Fibroblast of skin of left quadriceps (primary cell): ENCODE measurements around the gene TGIF1.

Experiments used
- DNase-seq, 2 experiments: peaks; one replicate each; pipeline ENCODE4 v3.0.0-alpha.2; 2013; ENCODE audit warnings: low read depth in 2 of 2

Gene TGIF1

DNA sequence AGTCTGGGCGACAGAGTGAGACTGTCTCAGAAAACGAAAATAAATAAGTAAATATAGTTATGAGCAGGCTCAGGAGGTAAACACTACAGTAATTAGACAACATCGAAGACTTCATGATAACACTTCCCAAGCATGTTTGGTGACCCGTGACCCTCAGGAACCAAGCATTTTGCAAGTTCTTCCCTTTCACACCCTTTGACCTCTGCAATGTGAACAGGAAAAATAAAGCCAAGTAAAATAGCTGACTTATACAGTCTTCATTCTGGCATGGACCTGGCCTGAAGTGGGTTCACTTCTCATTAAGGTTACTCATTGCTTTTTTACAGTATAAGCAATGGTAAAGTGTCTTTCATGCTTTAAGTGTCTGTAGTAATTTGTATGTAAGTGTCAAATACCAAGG lies 15.3 kb upstream of the TGIF1 start:
- DNase-seq, result no peak

DNA sequence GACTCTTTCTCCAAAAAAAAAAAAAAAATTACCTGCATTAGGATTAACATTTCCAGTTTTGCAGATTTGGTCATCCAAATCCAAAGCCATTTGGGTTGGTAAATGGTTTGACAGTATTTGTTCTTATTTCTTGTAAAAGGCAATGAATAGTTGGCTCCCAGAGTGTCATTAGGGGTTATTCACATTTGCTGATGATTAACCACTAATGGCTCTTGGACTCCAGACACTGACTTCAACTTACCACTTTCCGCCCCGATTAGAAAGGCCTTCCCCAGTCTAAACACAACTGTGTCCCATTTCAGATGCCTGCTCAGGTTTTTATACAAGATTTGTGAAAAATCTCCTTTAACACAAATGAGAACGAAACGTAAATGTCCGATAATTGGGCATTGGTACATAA lies 9.6 kb upstream of the TGIF1 start:
- DNase-seq, result no peak

DNA sequence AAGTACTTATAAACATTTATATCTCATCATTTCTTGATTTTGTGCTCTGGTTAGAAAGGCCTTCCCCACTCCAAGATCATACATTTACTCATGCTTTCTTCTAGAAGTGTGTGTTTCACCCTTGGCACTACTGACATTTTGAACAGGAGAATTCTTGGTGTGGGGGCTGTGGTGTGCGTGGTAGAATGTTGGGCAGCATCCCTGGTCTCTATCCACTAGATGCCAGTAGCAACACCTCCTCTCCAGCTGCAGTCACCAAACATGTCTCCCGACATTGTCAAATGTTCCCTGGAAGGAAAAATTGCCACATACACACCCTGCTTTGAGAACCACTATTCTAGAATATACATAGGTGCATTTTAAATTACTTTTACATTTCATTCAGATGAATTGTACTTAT lies 8.7 kb upstream of the TGIF1 start:
- DNase-seq, result no peak

DNA sequence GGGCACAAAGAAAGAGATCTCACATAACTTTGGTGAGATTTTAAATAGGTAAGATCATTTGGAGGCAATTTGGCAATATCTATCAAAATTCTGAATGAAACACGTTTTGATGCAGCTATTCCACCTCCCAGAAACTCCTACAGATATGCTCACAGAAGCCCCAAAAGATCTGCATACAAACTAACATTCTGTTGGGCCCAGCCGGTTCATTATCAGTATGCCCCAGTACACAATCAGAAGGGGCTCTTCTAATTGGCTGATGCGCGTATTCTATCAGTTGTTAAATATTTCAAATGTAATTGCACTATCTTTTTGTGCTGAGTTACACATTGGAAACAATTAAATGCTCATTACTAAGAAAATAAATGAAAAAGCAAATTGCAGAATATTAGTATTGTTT lies 7.1 kb upstream of the TGIF1 start:
- no peak for DNase-seq

DNA sequence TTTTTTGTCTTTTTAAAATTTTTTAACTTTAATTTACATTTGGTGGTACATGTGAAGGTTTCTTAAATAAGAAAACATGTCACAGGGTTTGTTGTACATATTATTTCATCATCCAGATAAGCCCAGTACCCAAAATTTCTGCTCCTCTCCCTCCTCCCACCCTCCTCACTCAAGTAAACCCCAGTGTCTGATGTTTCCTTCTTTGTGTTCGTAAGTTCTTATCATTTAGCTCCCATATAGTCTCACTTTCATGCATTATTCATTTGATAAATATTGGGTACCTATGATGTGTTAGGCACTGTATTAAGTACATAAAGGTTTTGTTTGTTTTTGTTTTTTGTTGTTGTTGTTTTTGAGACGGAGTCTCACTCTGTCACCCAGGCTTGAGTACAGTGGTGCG lies 5.7 kb upstream of the TGIF1 start:
- no peak for DNase-seq

DNA sequence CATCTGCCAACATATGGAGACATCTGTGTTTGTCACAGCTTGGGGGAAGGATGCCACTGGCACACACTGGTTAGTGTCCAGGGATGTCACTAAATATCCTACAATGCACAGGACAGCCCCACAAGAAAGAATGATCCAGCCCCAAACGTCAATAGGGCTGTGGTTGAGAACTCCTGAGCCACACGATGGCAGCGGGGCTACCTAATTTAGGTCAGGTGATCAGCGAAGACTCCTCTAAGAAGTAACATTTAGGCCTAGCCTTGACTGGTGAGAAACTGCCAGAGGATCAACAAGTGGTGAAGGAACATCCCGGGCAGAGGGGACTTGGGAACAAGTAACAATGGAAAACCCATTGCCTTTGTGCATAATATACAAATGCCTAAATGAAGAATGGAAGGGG lies 5.0 kb upstream of the TGIF1 start:
- DNase-seq, result no peak

DNA sequence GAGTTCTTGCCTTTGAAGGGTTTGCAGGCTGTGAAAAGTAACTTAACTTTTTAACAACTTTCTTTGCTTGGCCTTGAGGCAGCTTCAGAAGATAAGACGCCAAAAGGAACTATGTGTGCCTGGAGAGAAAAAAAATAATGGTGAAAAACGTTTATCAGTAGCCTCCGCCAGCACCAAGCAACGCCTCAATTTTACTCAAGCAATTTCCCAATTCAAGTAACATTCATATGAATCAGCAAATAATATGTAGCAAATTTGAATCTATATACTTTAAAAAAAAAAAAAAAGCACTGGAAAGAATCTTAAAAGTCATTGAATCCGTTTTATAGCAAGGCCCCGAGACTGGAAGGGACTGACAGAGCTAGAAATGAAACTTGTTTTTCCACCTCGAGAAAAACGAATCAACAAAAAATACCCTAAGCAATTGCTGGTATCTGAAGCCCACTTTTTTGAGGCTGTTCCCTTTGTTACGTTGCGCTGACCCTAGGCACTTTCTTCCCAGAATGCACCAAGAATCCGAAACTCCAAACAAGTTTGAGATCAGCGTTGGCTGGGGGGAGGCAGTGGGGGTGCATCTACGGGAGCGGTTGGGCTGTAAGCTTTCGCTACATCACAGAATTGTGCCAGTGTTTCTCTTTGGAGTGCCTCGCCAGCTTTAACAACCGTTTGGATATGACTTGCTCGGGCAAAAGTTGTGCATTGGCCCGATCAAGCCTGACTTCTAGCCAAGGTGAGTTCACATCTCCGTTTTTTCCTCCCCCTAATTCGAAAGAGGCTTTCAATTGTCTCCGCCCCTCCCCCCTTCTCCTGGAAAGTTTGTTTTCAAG lies 2.7 kb upstream of the TGIF1 start:
- DNase-seq, result peak; percentile 38 to 40

DNA sequence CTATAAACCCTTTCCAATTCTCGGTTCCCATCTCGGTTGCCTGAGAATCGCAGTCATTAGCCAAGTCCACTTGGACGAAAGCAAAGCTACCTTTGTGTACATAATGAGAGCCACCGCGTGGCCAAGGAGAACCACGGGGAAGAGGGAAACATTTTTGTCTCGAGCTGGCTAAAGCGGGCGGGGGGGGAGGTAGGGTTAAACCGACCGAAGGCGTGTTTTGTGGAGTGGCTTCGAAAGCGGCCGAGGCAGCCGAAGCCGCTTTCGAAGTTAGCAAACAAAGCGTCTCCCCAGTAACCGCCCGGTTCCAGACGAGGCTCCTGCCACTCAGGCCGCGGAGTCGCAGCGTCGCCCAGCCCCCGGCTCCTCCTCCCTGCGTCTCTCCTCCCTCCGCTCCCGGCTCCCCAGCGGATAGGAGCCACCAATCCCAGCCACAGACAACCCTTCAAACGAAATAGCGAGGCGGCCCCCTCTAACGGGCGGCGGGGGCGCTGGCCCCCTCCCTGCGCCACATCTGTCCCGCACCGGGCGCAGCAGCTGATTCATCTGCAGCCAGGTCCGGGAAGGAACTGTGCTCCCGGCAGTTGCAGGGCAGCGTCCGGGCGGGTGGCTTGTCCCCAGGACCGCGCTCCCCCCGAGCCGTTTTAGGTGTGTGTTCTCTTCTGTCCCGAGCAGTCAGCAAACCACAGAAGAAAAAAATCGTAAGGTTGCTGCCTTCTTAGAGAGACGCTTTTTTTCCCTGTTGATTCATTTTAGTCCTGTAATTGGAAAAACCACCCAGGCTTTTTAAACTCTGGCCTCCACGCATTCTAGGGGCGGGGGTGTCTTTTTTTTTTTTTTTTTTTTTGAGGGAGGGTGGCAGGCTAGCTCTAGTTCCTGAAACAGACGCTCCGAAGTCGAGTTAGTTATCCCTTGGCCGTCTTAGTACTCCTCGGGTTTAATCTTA lies 1.8 kb upstream of the TGIF1 start:
- DNase-seq, result peak; percentile 93 to 94

DNA sequence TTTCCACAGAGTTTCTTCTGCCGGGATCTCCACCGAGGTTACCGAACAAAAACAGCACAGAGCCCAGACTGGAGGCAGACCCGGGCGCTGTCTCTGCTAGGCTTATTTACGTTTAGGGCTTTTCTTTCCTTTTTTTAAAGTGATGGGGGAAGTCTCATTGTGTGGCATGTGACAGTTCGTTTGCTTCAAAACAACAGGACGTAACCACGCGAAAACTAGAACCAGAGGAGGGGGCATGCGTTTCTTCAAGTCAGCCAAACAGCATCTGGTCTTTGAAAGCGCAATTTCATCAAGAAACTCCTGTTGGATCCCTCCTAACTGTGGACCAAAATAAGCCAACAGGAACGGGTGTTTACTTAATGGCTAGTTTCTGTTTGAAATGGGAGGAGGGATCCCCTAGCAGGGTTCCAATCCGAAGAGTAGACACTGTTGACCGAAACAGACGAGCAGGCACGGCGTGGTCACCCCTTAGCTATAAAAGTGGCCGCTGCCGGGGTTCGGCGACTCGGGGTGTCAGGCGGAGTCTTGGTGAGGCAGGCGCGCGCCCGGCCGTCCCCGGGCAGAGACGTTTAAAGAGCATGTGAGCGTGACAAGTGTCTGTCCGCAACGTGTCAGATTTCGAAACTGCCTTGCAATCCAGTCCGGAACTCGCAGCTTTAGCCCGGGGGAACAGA lies 997 bp upstream of the TGIF1 start:
- DNase-seq, result peak; percentile 51 to 75

DNA sequence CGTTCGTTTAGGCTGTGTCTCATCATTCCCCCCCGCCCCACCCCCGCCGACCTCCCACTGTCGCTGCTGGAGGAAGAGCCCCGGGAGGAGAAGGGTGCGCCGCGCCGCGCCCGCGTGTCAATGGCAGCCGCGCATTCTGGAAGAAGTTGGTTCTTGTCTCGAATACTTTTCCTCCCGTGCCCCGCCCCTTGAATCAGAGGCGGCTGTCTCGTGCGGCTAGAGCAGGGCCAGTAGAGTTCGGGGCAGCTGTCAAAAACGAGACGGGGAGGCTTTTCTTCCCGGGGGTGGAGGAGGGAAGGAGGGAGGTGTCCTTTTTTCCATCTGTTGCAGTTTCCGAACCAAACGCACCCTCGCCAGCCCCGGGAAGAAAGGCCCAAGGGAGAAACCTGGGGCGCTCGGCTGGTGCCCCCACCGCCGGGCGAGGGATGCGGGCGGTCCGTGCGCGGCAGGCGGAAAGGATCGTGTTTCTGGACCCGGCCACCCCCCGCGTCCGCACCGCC lies 410 bp upstream of the TGIF1 start:
- DNase-seq, result peak; percentile 68 to 77

DNA sequence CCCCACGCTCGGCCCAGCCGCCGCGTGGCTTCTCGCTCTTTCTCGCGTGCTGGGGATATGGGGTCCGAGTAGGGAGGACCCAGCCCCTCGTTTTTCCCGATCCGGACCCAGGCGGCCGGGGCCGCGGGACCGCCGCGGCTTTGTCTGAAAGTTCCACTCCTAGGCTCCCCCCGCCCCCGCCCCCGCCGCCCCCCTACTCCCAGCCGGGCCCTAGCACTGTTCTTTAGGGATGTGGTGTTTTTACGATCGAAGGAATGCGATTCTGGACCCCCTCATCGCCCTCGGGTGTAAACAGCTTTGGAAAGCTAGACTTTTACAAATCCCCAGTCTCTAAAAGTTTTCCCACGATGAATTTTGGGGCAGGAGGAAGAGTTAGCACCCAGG lies 819 bp downstream of the TGIF1 start:
- DNase-seq, result no peak

DNA sequence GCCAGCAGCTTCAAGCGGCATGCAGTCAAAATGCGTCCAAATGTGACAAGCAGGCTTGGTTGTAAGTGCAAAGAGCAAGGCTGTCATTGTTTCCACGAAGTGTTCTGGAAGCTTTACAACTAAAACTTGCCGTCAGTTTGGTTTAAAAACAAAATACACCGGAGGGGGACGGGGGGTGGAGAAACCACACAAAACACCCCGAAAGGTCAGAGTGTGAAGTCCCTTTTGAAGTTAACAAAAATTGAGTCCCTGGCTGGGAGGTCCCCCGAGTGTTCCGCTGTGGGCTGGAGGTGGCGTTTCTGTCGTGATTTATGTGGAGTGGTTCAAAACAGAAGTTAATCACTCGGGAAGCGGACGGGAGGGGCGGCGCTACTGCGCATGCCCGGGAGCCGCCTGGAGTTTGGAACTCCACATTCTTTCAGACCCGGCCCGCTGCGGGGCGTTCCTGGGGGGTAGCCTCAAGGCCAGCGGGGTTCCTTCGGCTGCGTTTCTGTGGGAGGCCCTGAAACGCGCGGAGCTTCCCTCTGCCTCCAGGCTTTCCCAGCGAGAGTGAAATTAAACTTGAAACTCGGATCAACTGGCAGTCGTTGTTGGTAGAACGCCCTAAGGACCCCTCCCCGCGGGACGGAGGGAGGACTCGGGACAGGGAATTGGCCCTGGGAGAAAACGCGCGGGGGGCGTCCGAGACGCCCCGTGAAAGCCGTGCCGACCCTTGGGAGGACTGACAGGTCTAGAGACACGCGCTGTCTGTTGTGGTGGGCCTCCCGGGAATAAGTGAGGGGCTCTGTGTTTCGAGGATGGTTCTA lies 1.4 kb downstream of the TGIF1 start:
- DNase-seq, result peak; percentile 89 to 91

DNA sequence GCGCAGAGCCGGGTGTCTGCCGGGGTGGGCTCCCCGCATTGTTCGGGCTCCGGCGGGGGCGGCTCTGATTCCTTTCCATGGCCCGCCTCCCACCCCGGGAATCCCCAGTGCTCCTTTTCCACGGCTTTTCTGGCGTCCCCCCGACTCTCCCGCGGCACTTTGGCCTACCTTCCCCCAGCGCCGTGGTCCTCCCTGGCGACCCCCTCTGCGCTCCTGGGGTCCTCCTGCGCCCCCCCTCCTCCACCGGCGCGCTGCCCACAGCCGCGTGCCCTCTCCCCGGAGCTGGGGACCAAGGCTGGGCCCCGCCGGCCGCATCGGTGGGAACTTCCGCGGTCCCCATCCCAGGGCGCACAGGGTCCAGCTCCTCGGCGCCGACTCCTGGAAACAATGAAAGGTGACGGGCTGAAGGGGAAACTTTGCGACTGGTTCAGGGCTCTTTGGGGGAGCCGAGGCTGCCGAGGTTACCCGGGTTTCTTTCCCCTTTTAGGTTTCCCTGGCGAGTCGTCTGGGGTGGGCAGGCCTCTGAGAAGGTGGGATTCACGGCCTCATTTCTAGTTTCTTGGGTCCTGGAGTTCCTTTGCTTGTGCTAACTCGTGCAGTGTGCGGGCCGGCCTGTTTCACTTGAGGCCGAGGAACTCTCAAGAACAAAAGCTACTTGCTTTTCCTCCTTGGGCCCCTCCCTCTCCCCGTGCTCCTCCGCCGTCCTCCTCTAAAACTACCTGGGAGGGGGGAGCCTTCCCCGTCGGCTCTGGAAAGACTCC lies 2.2 kb downstream of the TGIF1 start:
- DNase-seq, result peak in 1 of 2 experiments; percentile 21

DNA sequence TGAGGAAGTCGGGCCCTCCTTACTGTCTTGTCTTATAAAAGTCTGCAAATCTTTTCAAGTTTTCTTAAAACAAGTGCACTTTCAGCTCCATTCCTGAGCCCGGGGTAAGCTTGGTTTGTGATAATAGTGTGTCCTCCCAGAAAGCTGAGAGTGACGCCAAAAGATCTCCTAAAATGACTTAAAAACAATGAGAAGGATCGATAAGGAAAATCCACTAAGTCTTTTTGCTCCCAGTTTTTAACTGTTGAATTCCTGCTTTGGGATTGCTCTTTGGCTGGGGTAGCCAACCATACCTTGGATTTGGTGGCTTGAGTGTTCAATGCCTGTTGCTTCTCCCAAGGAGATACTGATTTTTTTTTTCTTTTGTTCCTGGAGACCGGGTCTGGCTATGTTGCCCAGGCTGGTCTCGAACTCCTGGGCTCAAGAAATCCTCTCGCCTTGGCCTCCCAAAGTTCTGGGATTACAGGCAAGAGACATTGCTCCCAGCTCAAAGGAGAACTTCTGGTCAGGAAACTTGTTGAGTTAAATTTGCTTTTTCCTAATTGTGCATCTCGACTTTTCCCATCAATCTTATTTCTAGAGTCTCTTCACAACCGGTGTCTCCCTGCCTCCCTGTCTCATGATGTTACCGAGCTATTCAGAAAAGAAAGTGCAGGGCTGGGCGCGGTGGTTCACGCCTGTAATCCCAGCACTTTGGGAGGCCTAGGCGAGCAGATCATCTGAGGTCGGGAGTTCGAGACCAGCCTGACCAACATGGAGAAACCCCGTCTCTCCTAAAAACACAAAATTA lies 3.0 kb downstream of the TGIF1 start:
- DNase-seq, result no peak

DNA sequence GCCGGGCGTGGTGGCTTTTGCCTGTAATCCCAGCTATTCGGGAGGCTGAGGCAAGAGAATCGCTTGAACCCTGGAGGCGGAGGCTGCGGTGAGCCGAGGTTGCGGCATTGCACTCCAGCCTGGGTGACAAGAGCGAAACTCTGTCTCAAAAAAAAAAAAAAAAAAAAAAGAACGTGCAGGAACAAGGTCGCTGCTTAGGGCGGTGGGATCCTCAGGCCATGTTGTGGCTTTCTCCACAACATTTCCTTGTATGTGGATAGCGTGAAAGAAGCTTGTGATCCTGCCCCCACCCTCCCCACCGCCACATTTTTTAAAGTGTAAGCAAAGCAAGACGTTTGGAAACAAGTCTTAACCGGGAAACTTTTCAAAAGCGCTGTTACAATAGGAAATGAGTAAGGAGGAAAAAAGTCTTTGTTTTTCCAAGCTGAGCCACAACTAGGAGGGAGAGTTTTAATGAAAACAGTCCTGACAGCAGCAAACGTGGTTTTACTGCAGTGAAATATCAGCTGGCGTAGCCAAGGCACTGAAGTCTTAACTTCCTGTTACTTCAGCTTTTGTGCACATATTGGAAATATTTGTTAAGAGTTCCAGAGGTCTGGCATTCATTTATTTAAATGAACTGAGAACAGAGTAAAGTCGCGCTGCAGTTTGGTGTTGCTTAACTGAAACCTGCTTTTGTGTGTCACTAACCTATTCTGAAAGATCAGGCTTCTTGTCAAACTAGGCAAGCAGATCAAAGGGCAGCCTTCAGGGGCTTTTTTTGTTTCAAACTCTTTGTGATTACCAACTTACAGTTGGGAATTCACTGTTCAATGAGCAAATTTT lies 3.8 kb downstream of the TGIF1 start:
- peak; percentile 98 for DNase-seq

DNA sequence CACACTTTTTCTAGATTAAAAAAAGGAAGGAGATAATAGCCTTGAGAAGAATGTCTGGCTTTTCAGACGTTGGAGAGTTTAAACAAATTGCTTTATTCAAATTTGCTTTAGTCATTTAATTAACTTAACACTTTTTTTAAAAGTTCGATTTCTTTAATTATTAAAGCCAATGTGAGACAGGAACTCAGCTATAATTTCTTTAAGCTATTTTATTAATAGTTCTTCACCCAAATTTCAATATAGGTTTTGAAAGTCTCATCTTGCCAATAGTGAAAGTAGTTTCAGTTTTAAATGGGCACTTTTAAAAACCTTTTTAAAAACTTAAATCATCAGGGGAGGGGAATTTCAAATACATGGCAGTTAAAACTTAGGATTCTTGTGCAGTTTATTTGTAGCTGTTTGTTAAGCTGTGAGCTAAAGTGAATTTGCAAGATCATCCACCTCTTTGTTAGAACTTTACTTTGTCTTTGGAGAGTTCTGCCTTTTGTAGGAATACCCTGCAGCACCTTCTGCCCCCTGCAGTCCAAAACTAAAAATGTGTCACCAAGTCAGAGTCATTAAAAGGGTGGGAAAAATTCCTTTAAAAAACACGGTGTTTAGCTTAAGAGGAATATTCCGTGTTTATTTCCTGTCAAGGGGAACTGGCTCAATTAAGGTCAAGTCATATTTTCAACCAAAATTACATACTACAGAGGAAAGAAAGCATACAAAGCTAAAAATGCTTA lies 4.6 kb downstream of the TGIF1 start:
- peak in 1 of 2 experiments; percentile 27 for DNase-seq

DNA sequence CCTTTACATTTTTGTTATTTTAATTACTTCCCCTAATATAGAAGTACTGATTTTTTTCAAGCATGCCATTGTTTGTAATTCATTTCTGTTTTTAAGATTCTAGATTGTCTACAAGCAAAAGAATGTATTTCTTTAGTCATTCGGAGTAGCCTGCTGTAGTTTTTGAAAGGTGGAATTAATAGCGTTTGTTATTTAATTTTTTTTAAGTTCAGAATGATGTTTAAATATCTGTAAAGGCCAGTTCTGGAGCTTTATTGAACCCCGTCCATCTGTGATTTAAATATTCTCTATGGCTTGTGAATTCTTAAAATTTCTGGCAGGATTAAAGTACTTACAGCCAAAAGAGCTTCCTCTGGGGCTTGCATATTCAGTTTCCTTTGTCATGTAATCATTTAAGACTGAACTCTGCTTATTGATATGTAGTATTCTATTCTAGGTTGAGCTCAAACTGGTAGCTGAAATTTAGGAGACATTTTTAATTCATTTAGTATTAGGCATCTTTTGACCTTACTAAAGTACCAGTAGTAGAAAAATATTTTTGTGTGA lies 5.2 kb downstream of the TGIF1 start:
- DNase-seq, result no peak
